Tibial artery (tissue), 4 donors: Measurements from ENCODE around the gene MCUB.

Experiments used
- DNase-seq, 2 donors: peaks; one replicate each; pipeline ENCODE4 v3.0.0-alpha.2; 2019
- H3K27ac ChIP-seq, 2 donors: fragments of 200-600 bp; sonication (generic) in 1 of 2; 1 replicate in 1 of 2; 2 replicates in 1 of 2; pipeline ENCODE4 v1.5.1; 2018 to 2019; ENCODE audit warnings: mild to moderate bottlenecking in 1 of 2
- H3K27me3 ChIP-seq, 2 donors: fragments of 200-600 bp; sonication (generic) in 1 of 2; one replicate each; pipeline versions ENCODE4 v1.5.1 to v1.6.0; 2016 to 2019
- H3K36me3 ChIP-seq, 3 donors: fragments of 200-600 bp; sonication (generic) in 2 of 3; one replicate each; pipeline ENCODE4 v1.5.1; 2016 to 2019; ENCODE audit warnings: mild to moderate bottlenecking in 2 of 3
- H3K4me1 ChIP-seq, 4 donors: fragments of 200-600 bp; sonication (generic) in 2 of 4; 1 replicate in 3 of 4; 2 replicates in 1 of 4; pipeline ENCODE4 v1.5.1; 2016 to 2019
- H3K4me3 ChIP-seq, 2 donors: fragments of 200-600 bp; sonication (generic) in 1 of 2; 1 replicate in 1 of 2; 2 replicates in 1 of 2; pipeline ENCODE4 v1.5.1; 2018 to 2019; ENCODE audit warnings: mild to moderate bottlenecking in 2 of 2
- H3K9me3 ChIP-seq, 3 donors: fragments of 200-600 bp; sonication (generic) in 1 of 3; one replicate each; pipeline ENCODE4 v1.5.1; 2016 to 2019
- CTCF ChIP-seq, 2 experiments: fragments of 200-600 bp in 1 of 2; fragments of 450-650 bp in 1 of 2; IDR thresholded peaks; one replicate each; pipeline ENCODE4 v1.5.1; 2017 to 2019; ENCODE audit warnings: antibody characterized with exemption in 2 of 2, mild to moderate bottlenecking in 1 of 2, moderate library complexity in 1 of 2
- intact Hi-C: fragments of 100-400 bp; cut with DNase I; formaldehyde crosslinking; loops from one replicate; pipeline ENCODE4 v1.15.0; 2023; ENCODE audit warnings: low total_unique reads

Gene MCUB

GRCh38 chr4:109733728-109734127 is 173.7 kb downstream of the MCUB start:
- H3K36me3 ChIP-seq, result no peaks in the 10 kb centered on the region
- H3K4me1 ChIP-seq, result peaks cover 0 to 13% (median 8%) of the 10 kb centered on the region in 4 donors
- no peak for TF ChIP-seq CTCF (IDR thresholded peaks at IDR 0.05)
- no peak overlapping the region for H3K4me3 ChIP-seq
- H3K27ac ChIP-seq, result no peak overlapping the region
- no peak for DNase-seq
- H3K9me3 ChIP-seq, result no peaks in the 10 kb centered on the region
- intact Hi-C loops, result no loop called here
- H3K27me3 ChIP-seq, result no peaks in the 10 kb centered on the region

GRCh38 chr4:109735566-109736365 is 175.7 kb downstream of the MCUB start:
- H3K27ac ChIP-seq, result no peak overlapping the region
- no peak for DNase-seq
- no peak overlapping the region for H3K4me3 ChIP-seq
- H3K9me3 ChIP-seq, result no peaks in the 10 kb centered on the region
- H3K36me3 ChIP-seq, result no peaks in the 10 kb centered on the region
- peaks cover 0 to 4% (median under 1%) of the 10 kb centered on the region in 4 donors for H3K4me1 ChIP-seq
- no peak for TF ChIP-seq CTCF (IDR thresholded peaks at IDR 0.05)
- H3K27me3 ChIP-seq, result peaks cover 0 to 5% of the 10 kb centered on the region in 2 donors
- intact Hi-C loops, result no loop called here
